Endometrial microvascular endothelial cells (primary cell): ENCODE results near the gene NDEL1. TPM values are rescaled to one million over a fixed set of nuclear protein-coding genes. Genes with fewer than 3 reads are reported as not detected.

Experiments
- in situ Hi-C: cut with HindIII; loops from 2 replicates; pipeline ENCODE4 v1.10.0; 2017; ENCODE audit warnings: low sequenced_read_pairs, low pct_unique_long_range_greater_than_20kb; ENCODE audit errors: inconsistent ontology term
- total RNA-seq: library from RNA; depleted of rRNA; stranded (reverse); fragments of >200 nt; gene quantifications from one replicate; pipeline ENCODE4 v1.2.3, GENCODE V29; 2015; ENCODE audit errors: inconsistent ontology term

NDEL1 gene
- total RNA-seq, 1 donor from 2014 or later = 63.9 TPM

GRCh38 chr17:8488901-8489300 is 53.2 kb downstream of the NDEL1 start:
- in situ Hi-C loops = no loop called here

GRCh38 chr17:8489841-8490240 is 54.2 kb downstream of the NDEL1 start:
- in situ Hi-C loops = no loop called here

DNA sequence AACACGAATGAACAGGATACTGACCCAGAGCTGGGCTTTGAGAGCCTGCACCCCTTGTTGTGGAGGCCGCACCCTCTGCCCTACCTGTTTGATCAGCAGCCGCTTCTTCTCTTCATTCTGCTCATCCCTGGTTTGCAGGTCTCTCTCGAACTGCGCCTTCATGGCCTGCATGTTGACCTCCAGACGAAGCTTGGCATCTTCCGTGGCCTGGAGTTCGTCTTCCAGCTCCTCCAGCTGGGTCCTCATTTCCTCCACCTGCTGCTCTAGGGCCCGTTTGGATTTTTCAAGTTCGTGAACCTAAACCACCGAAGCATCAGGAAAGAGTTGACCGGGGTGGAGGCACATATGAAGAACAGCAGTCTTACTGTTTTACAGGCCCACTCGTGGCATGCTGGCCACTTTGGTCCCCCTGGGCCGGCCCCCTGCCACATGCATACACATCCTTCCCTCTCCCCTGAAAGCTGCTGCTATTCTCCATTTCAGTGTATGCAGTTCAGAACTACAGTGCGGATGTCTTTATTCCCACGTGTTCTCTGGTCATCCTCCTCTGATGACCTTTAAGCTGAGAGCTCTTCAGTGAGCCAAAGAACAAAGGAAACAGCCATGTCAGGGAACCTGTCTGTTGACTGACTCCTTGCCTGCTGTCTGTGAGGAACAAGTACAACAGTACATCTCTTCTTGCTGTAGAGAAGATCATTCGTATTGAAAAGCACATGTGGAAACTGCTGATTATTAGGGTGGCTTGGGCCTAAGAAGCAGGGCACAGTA is 54.8 kb downstream of the NDEL1 start:
- in situ Hi-C loops = no loop called here

- in situ Hi-C loops = no loop called here
Measured at GRCh38 chr17:8492121-8492520, 56.4 kb downstream of the NDEL1 start.

- in situ Hi-C loops = no loop called here
Measured at GRCh38 chr17:8494021-8494420, 58.3 kb downstream of the NDEL1 start.

DNA sequence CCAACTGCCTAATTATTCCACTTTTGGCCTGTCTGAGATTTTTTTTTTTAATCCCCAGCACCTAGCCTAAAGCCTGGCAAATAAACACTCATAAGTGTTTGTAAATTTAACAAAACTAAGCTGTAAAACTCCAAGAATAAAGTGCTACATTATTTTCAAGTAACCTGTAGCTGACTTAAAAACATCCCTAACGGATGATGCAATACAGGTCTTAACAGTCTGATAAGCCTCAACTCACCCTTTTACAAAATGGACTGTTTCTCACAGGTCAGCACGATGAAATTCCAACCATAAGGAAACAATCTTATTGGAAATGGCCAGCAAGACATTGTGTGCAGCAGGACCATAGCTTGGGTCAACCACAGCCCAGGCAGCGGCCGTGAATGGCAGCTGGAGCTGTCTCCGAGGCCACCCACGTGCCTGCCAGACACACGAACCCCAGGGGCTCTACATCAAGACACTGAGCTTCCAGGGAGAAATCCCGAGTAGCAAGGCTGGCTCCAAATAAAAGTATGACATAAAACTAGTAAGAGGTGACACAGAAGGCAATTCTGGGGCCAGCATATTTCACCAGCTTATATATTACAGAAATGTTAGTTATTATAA is 58.9 kb downstream of the NDEL1 start:
- in situ Hi-C loops = no loop called here

DNA sequence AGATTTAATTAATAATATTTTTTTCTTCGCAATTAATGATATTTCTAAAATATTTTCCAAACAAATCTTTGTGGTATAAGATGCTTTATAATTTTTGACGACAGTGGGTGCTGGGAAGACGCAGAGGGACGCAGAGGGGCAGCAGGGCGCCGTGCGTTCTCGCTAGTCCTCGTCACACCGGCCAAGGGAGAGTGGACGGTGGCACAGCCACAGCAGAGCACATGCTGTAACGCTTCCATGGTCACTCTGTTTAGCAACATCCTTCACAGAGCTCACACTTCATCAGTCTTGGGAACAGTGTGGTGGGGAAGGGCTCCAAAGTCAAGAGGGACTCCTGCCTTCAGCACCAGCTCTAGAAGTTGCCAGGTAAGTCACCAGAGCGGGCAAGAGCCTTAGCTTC is 60.4 kb downstream of the NDEL1 start:
- in situ Hi-C loops = no loop called here

DNA sequence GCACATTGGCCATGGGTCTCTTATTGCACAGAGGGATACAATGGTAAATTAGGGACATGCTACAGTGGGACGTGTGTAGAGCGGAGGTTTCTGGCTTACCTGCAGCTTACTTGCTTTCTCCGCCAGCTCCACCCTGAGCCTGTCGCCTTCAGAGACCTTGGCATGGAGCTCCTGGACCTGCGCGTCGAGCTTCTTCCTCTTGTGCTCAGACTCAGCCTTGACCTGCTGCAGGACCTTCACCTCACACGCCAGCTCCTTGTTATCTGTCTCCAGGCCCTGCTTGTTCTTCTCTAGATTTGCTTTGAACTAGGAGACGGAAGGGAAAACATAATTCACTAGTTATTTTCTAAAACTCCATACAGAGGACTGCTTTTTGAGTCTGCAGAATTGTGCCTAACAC is 63.5 kb downstream of the NDEL1 start:
- in situ Hi-C loops = no loop called here

DNA sequence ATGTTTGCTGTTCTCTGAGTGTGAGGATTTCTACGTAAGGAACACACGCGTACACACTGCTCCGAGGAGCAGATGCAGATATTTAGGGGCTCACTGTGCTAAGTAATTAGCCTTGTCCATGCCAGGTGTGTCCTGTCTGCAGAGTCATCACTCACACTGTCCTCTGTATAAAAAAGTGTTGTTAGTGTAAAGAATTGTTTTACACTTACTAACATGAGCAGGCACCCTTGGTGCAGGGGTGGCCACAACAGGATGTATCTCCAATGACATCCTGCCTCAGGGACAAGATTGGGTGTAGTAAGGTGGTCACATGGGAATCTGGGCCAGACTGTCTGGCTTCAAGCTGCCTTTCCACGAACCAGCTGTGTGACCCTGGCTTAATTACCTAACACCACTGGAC is 63.9 kb downstream of the NDEL1 start:
- in situ Hi-C loops = no loop called here

DNA sequence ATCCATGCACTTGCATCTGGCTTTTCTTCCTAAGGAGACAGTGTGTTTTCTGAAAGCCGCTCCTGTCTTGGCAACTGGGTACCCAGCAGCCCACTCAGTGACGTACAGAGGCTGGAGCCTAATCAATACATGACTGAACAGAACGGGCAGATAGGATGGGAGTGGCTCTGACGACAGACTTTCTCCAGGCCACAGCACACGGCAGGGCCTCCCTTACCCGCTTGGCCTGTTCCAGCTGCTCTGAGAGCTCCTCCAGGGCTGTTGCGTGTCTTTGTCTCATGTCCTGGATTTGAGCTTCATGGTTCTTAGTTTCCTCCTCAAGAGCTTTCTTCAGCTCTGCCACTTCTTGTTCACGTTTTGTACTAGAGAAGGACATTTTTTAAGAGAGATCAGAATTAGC is 64.9 kb downstream of the NDEL1 start:
- in situ Hi-C loops = no loop called here

- in situ Hi-C loops = no loop called here
Measured at GRCh38 chr17:8502126-8502525, 66.4 kb downstream of the NDEL1 start.

DNA sequence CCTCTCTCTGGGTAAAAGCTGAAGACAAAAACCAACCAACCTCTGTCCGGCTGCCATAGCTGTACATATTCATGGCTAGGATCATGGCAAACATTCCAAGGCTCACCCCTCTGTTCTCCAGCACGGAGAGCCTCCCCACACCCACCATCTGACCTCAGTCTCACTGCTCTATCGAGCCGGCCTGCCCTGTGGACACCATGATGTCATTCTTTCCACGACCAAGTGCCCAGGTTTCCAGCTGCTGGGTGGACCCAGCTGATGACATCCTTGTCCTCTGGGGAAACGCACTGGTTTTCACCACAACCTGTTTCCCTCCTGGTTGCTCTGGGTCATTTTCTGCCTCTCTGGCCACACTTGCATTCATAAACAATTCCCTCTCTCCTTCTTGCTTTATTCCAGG is 67.7 kb downstream of the NDEL1 start:
- in situ Hi-C loops = no loop called here

DNA sequence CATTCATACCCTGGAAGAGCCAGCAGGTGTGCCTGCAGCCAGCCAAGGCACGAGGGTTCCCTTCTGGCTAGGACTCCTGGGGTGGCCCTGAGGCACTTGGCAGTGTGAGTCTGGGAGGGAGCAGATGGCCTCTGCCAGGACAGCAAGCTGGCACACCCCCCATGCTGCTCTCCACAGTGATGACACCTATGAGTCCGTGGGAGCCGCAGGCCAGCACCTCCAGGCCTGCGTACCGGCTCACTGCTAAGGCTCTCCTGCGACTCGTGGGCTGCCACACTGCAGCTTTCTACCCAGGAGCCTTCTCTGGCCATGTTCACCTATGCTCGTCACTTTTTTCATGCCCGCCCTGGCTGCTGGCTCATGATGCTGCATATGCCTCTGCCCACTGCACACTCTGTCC is 68.1 kb downstream of the NDEL1 start:
- in situ Hi-C loops = no loop called here

- in situ Hi-C loops = no loop called here
Measured at GRCh38 chr17:8504460-8505207, 69.0 kb downstream of the NDEL1 start.

DNA sequence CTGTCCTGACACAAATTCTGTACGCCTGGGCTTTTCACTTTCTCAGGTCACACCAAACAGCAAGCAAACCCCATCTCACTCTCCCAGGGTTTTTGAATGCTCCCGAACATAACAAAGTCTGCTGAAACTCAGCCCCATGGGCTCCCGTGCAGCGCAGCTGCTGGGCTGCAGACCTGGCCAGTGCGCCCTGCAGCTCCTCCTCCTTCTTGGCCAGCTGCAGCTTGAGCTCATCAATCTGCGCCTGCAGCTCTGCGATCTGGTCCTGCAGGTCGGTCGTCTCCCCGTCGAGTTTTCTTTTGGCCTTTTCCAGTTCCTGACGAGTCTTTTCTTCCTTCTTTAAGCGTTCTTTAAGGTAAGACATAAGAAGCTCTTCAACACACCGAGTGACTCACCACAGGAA is 70.5 kb downstream of the NDEL1 start:
- in situ Hi-C loops = no loop called here

DNA sequence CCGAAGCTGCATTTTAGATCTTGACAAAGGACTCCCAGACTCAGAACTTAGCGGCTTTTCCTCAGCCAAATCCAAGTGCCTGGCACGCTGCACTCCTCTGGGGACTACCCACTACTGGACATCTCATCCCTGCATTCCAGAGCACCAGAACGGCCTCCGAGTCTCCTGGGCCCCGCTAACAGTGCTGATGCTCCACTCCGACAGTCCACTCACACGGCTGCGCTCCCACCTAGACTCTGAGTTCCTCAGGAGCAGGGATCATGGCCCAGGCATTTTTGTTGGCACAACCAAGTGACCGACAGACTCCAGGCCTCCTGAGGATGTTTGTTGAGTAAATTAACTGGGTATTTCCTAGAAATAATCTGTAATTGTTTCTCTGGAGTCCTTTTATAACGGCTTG is 79.1 kb downstream of the NDEL1 start:
- in situ Hi-C loops = no loop called here
